Brain microvascular endothelial cell (primary cell): ENCODE data around the gene RBM4B.

Source experiments
- DNase-seq: peaks from one replicate; pipeline ENCODE4 v3.0.0-alpha.2; 2020
- H3K27ac ChIP-seq: fragments of 250-450 bp; sonication (Bioruptor Pico); 2 replicates; pipeline ENCODE4 v1.5.1; 2020; ENCODE audit warnings: mild to moderate bottlenecking, moderate library complexity
- H3K27me3 ChIP-seq: fragments of 250-450 bp; sonication (Bioruptor Pico); replicated peaks from 2 replicates; pipeline ENCODE4 v1.5.1; 2020; ENCODE audit warnings: mild to moderate bottlenecking
- H3K36me3 ChIP-seq: fragments of 250-450 bp; sonication (Bioruptor Pico); replicated peaks from 2 replicates; pipeline ENCODE4 v1.5.1; 2020; ENCODE audit warnings: mild to moderate bottlenecking
- H3K4me3 ChIP-seq: 2 replicates; pipeline ENCODE4 v1.5.1; 2011; ENCODE audit warnings: low read depth, mild to moderate bottlenecking, control low read depth, low read length, moderate library complexity
- CTCF ChIP-seq: IDR thresholded peaks from 2 replicates; pipeline ENCODE4 v1.5.1; 2011; ENCODE audit warnings: low read depth, mild to moderate bottlenecking, moderate library complexity, low read length, control low read depth, inconsistent platforms; ENCODE audit errors: missing control alignments
- in situ Hi-C: cut with HindIII; loops from 2 replicates; pipeline ENCODE4 v1.10.0; 2017; ENCODE audit warnings: low sequenced_read_pairs, low pct_ligation_motif_present

The RBM4B gene

GRCh38 chr11:66625752-66626149 lies 51.9 kb downstream of the RBM4B start:
- no peak for TF ChIP-seq CTCF
- Histone ChIP-seq H3K27me3 (no peaks in the 10 kb centered on the region), H3K27ac (no peak overlapping the region), H3K36me3 (peaks cover 65% of the 10 kb centered on the region), H3K4me3 (no peak overlapping the region)
- in situ Hi-C loops = no loop called here
- no peak for DNase-seq

- no peak for TF ChIP-seq CTCF
- DNase-seq = no peak
- Histone ChIP-seq H3K27me3 (no peaks in the 10 kb centered on the region), H3K4me3 (no peak overlapping the region), H3K27ac (no peak overlapping the region), H3K36me3 (peaks cover 63% of the 10 kb centered on the region)
- in situ Hi-C loops = no loop called here
Measured at GRCh38 chr11:66625041-66625751, 52.5 kb downstream of the RBM4B start.

GRCh38 chr11:66624450-66624849 lies 53.2 kb downstream of the RBM4B start:
- no peaks in the 10 kb centered on the region for H3K27me3 ChIP-seq
- no peak for DNase-seq
- no peak overlapping the region for H3K27ac ChIP-seq
- in situ Hi-C loops = no loop called here
- no peak overlapping the region for H3K4me3 ChIP-seq
- H3K36me3 ChIP-seq = peaks cover 62% of the 10 kb centered on the region
- no peak for TF ChIP-seq CTCF

- H3K27me3 ChIP-seq = no peaks in the 10 kb centered on the region
- peak; percentile 60 for DNase-seq
- no peak for TF ChIP-seq CTCF
- peak overlapping the region; percentile 97 for H3K4me3 ChIP-seq
- peaks cover 22% of the 10 kb centered on the region for H3K36me3 ChIP-seq
- H3K27ac ChIP-seq = peak overlapping the region; percentile 72
- in situ Hi-C loops = no loop called here
Measured at GRCh38 chr11:66619080-66619554, 58.6 kb downstream of the RBM4B start.

GRCh38 chr11:66617155-66617834 lies 60.4 kb downstream of the RBM4B start:
- in situ Hi-C loops = no loop called here
- no peaks in the 10 kb centered on the region for H3K27me3 ChIP-seq
- peak overlapping the region; percentile 97 for H3K4me3 ChIP-seq
- H3K27ac ChIP-seq = peak overlapping the region; percentile 87
- peak; percentile 40 for DNase-seq
- TF ChIP-seq CTCF = no peak
- peaks cover 13% of the 10 kb centered on the region for H3K36me3 ChIP-seq
